Loucy (cell line): ENCODE data around the gene APOD.

Experiments used
- H2AFZ ChIP-seq: fragments of 200-600 bp; sonication (generic); 2 replicates; pipeline ENCODE4 v1.6.0; 2016; ENCODE audit warnings: antibody characterized with exemption, mild to moderate bottlenecking, low read length, moderate library complexity
- H3F3A ChIP-seq: fragments of 200-600 bp; 2 replicates; pipeline ENCODE4 v1.6.0; 2016; ENCODE audit warnings: antibody characterized with exemption, low read depth, mild to moderate bottlenecking
- H3K27me3 ChIP-seq: fragments of 200-600 bp; sonication (generic); 2 replicates; pipeline ENCODE4 v1.6.1; 2014; ENCODE audit warnings: low read length, mild to moderate bottlenecking; ENCODE audit not compliant: insufficient read depth, poor library complexity, severe bottlenecking
- H3K36me3 ChIP-seq: fragments of 200-600 bp; sonication (generic); 2 replicates; pipeline ENCODE4 v1.6.1; 2016; ENCODE audit warnings: low read length; ENCODE audit not compliant: insufficient read depth
- H3K4me1 ChIP-seq: fragments of 200-600 bp; sonication (generic); 2 replicates; pipeline ENCODE4 v1.5.1; 2014; ENCODE audit warnings: low read length, mild to moderate bottlenecking; ENCODE audit not compliant: insufficient read depth, poor library complexity, severe bottlenecking
- H3K4me2 ChIP-seq: fragments of 200-600 bp; sonication (generic); 2 replicates; pipeline ENCODE4 v1.6.0; 2014; ENCODE audit warnings: antibody characterized with exemption, low read length, low read depth, mild to moderate bottlenecking; ENCODE audit not compliant: poor library complexity, severe bottlenecking
- H3K4me3 ChIP-seq: fragments of 200-600 bp; sonication (generic); 2 replicates; pipeline ENCODE4 v1.5.1; 2014; ENCODE audit warnings: low read length, mild to moderate bottlenecking, mixed read lengths; ENCODE audit not compliant: poor library complexity, severe bottlenecking
- H3K79me2 ChIP-seq: fragments of 200-600 bp; sonication (generic); 2 replicates; pipeline ENCODE4 v1.6.1; 2014; ENCODE audit warnings: low read length; ENCODE audit not compliant: insufficient read depth
- H3K9ac ChIP-seq: fragments of 200-600 bp; sonication (generic); 2 replicates; pipeline ENCODE4 v1.6.0; 2014; ENCODE audit warnings: mild to moderate bottlenecking, low read depth, low read length, moderate library complexity; ENCODE audit not compliant: poor library complexity, severe bottlenecking
- H3K9me2 ChIP-seq: fragments of 200-600 bp; sonication (generic); replicated peaks from 2 replicates; pipeline ENCODE4 v1.6.1; 2016; ENCODE audit warnings: low read depth, low read length, mixed read lengths
- H3K9me3 ChIP-seq: fragments of 200-600 bp; sonication (generic); 2 replicates; pipeline ENCODE4 v1.6.1; 2014; ENCODE audit warnings: mild to moderate bottlenecking, antibody characterized with exemption, low read length, low read depth; ENCODE audit not compliant: insufficient read depth
- H4K20me1 ChIP-seq: fragments of 200-600 bp; sonication (generic); 2 replicates; pipeline ENCODE4 v1.6.0; 2014; ENCODE audit warnings: antibody characterized with exemption, low read length, mild to moderate bottlenecking; ENCODE audit not compliant: insufficient read depth, poor library complexity, severe bottlenecking
- EZH2phosphoT487 ChIP-seq: fragments of 200-600 bp; IDR thresholded peaks from 2 replicates; pipeline ENCODE4 v1.6.1; 2018; ENCODE audit warnings: antibody characterized with exemption, mild to moderate bottlenecking, moderate library complexity, borderline replicate concordance
- TF ChIP-seq, protein P1 (sequence below): fragments of 200-600 bp; sonication (generic); conservative IDR thresholded peaks from 2 replicates; pipeline ENCODE4 v1.5.1; 2014; ENCODE audit warnings: mild to moderate bottlenecking, antibody characterized with exemption, low read length

APOD gene

DNA sequence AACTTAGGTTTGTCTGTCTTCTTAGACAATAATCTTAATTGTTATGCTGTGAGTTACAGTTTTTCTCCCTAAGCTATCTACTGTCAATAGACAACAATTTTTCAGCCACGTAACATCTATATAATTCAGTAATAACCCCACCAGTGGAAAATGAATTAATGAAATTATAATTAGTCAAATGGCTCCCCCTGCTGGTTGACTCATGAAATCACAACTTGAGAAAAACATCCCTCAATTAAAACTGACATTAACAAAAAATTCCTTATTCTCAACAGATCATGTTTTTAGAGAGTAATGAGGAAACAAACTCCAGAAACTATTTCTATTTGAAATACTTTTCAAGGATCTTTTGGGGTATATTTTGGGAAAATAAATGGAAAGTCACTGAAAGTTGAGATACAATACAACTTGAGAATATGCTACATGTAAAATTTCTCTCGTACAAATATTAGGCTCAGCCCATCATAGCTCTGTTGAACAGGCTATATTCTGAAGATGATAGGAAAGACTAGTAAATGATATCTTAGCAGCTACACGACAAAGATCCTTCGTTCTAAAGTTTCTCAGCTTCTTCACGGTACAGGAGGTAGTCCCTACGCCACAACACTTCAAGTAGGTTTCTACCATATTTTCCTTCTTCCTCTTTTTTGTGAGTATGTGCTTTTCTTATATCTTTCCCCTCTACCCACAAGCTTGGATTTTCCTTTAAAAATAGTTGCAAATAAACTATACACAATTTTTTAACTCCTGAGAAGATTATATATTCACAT, 61.3 kb downstream of the APOD start:
- Histone ChIP-seq H3K4me2 (no peak overlapping the region), H3K4me1 (no peaks in the 10 kb centered on the region), H3F3A (no peaks in the 10 kb centered on the region), H2AFZ (no peak overlapping the region), H3K27me3 (no peaks in the 10 kb centered on the region), H3K79me2 (no peaks in the 10 kb centered on the region), H3K9me3 (no peaks in the 10 kb centered on the region), H4K20me1 (peaks cover 13% of the 10 kb centered on the region), H3K4me3 (no peak overlapping the region), H3K36me3 (peaks cover 42% of the 10 kb centered on the region), H3K9ac (no peak overlapping the region), H3K9me2 (no peaks in the 10 kb centered on the region)
- no peak for TF ChIP-seq EZH2phosphoT487
- TF ChIP-seq, protein P1, sequence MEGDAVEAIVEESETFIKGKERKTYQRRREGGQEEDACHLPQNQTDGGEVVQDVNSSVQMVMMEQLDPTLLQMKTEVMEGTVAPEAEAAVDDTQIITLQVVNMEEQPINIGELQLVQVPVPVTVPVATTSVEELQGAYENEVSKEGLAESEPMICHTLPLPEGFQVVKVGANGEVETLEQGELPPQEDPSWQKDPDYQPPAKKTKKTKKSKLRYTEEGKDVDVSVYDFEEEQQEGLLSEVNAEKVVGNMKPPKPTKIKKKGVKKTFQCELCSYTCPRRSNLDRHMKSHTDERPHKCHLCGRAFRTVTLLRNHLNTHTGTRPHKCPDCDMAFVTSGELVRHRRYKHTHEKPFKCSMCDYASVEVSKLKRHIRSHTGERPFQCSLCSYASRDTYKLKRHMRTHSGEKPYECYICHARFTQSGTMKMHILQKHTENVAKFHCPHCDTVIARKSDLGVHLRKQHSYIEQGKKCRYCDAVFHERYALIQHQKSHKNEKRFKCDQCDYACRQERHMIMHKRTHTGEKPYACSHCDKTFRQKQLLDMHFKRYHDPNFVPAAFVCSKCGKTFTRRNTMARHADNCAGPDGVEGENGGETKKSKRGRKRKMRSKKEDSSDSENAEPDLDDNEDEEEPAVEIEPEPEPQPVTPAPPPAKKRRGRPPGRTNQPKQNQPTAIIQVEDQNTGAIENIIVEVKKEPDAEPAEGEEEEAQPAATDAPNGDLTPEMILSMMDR, result peak; percentile 88
